Smooth muscle cell of the brain vasculature (primary cell): ENCODE measurements around the gene XCR1.
"Not testable (repeated sequence)": the region's sequence is repeated elsewhere in the genome, so short reads cannot be mapped to it uniquely, and the experiment has no call there.

Source experiments
- DNase-seq: peaks from one replicate; pipeline ENCODE4 v3.0.0-alpha.2; 2012; ENCODE audit warnings: low read depth, low spot score

The XCR1 gene

GRCh38 chr3:46046231-46046630, 18.9 kb upstream of the XCR1 start:
- DNase-seq: not testable (repeated sequence)

GRCh38 chr3:46038916-46039315, 11.6 kb upstream of the XCR1 start:
- no peak for DNase-seq

- DNase-seq: not testable (repeated sequence)
Observed at GRCh38 chr3:46038071-46038470, 10.8 kb upstream of the XCR1 start.

- no peak for DNase-seq
Observed at GRCh38 chr3:46036191-46036590, 8.9 kb upstream of the XCR1 start.

GRCh38 chr3:46031747-46032146, 4.5 kb upstream of the XCR1 start:
- no peak for DNase-seq

- DNase-seq: no peak
Observed at GRCh38 chr3:46031269-46031668, 4.0 kb upstream of the XCR1 start.

GRCh38 chr3:46030626-46031025, 3.3 kb upstream of the XCR1 start:
- DNase-seq: no peak

GRCh38 chr3:46029953-46030543, 2.8 kb upstream of the XCR1 start:
- DNase-seq: no peak

GRCh38 chr3:46027736-46028397, 584 bp upstream of the XCR1 start:
- DNase-seq: no peak

- no peak for DNase-seq
Observed at GRCh38 chr3:46025139-46025538, 2.1 kb downstream of the XCR1 start.

- no peak for DNase-seq
Observed at GRCh38 chr3:46024131-46024530, 3.2 kb downstream of the XCR1 start.

GRCh38 chr3:46022909-46023785, 4.1 kb downstream of the XCR1 start:
- DNase-seq: no peak

- DNase-seq: no peak
Observed at GRCh38 chr3:46021516-46021915, 5.8 kb downstream of the XCR1 start.

GRCh38 chr3:46020766-46021510, 6.3 kb downstream of the XCR1 start:
- DNase-seq: no peak

- no peak for DNase-seq
Observed at GRCh38 chr3:46019707-46020106, 7.6 kb downstream of the XCR1 start.

- DNase-seq: no peak
Observed at GRCh38 chr3:46017720-46018119, 9.6 kb downstream of the XCR1 start.

- no peak for DNase-seq
Observed at GRCh38 chr3:46013316-46014094, 13.8 kb downstream of the XCR1 start.

GRCh38 chr3:46012246-46012645, 15.0 kb downstream of the XCR1 start:
- no peak for DNase-seq

- no peak for DNase-seq
Observed at GRCh38 chr3:46010519-46011113, 16.7 kb downstream of the XCR1 start.

GRCh38 chr3:46008058-46008457, 19.2 kb downstream of the XCR1 start:
- no peak for DNase-seq

- DNase-seq: no peak
Observed at GRCh38 chr3:46007280-46007679, 20.0 kb downstream of the XCR1 start.
